K562 (cell line): ENCODE results near the gene SLC43A2. TPM values are rescaled to one million over a fixed set of nuclear protein-coding genes. Genes with fewer than 3 reads are reported as not detected.
A peak's percentile ranks its signal among the peaks of the same experiment; 100 is the strongest.

Source experiments
- ARID1B ChIP-seq: fragments of 450-650 bp; IDR thresholded peaks from 2 replicates; pipeline ENCODE4 v1.6.1; 2016; ENCODE audit warnings: antibody characterized with exemption, mild to moderate bottlenecking, inconsistent platforms
- CCAR2 ChIP-seq: fragments of 200-400 bp; formaldehyde crosslinking; IDR thresholded peaks from 2 replicates; pipeline ENCODE4 v1.6.1; 2017; ENCODE audit warnings: mild to moderate bottlenecking, low read depth, low read length
- CTBP1 ChIP-seq: fragments of 450-650 bp; IDR thresholded peaks from 2 replicates; pipeline ENCODE4 v1.6.1; 2016; ENCODE audit warnings: borderline replicate concordance
- DPF2 ChIP-seq: fragments of 450-650 bp; IDR thresholded peaks from 2 replicates; pipeline ENCODE4 v1.6.1; 2016
- EP300 ChIP-seq: IDR thresholded peaks from 2 replicates; pipeline ENCODE4 v1.6.1; 2012; ENCODE audit warnings: low read length, improper control_type of control experiment
- FOXJ3 ChIP-seq: sonication (generic); formaldehyde crosslinking; IDR thresholded peaks from 2 replicates; pipeline ENCODE4 v1.4.0; 2020; ENCODE audit warnings: mild to moderate bottlenecking, missing genetic modification reagents
- FOXK2 ChIP-seq, 2 experiments: fragments of 450-650 bp; IDR thresholded peaks in 1 of 2; conservative IDR thresholded peaks in 1 of 2; 2 replicates each; pipeline ENCODE4 v1.6.1; 2016; ENCODE audit warnings: low read depth in 2 of 2, mild to moderate bottlenecking in 1 of 2
- GATAD2A ChIP-seq: fragments of 450-650 bp; IDR thresholded peaks from 2 replicates; pipeline ENCODE4 v1.6.1; 2017
- HDAC1 ChIP-seq, 2 experiments: fragments of 450-650 bp; IDR thresholded peaks; 2 replicates each; pipeline ENCODE4 v1.6.1; 2016 to 2017; ENCODE audit warnings: inconsistent platforms in 1 of 2, mild to moderate bottlenecking in 1 of 2, moderate library complexity in 1 of 2
- HDAC2 ChIP-seq: fragments of 450-650 bp; IDR thresholded peaks from 2 replicates; pipeline ENCODE4 v1.6.1; 2016; ENCODE audit warnings: mild to moderate bottlenecking
- LARP7 ChIP-seq: fragments of 450-650 bp; IDR thresholded peaks from 2 replicates; pipeline ENCODE4 v1.6.1; 2016
- NCOR1 ChIP-seq: fragments of 450-650 bp; IDR thresholded peaks from 2 replicates; pipeline ENCODE4 v1.6.1; 2016; ENCODE audit warnings: mild to moderate bottlenecking, moderate library complexity
- RBFOX2 ChIP-seq: fragments of 200-400 bp; formaldehyde crosslinking; IDR thresholded peaks from 2 replicates; pipeline ENCODE4 v1.6.1; 2017; ENCODE audit warnings: low read depth, mild to moderate bottlenecking, low read length, moderate library complexity
- SAP30 ChIP-seq: fragments of 200-600 bp; sonication (generic); IDR thresholded peaks from 2 replicates; pipeline ENCODE4 v1.6.1; 2012; ENCODE audit warnings: borderline replicate concordance, low read depth, mild to moderate bottlenecking, moderate library complexity, low read length, control low read depth, inconsistent platforms; ENCODE audit not compliant: insufficient read depth, poor library complexity, severe bottlenecking
- SMARCA4 ChIP-seq: fragments of 450-650 bp; IDR thresholded peaks from 2 replicates; pipeline ENCODE4 v1.6.1; 2016
- SP2 ChIP-seq: IDR thresholded peaks from 2 replicates; pipeline ENCODE4 v1.6.1; 2011; ENCODE audit warnings: mild to moderate bottlenecking, low read depth, low read length, moderate library complexity; ENCODE audit not compliant: poor library complexity, severe bottlenecking; ENCODE audit errors: extremely low read depth
- TBP ChIP-seq: optimal IDR thresholded peaks from 2 replicates; pipeline ENCODE3; 2011; ENCODE audit warnings: low read depth, low read length, improper control_type of control experiment
- TEAD4 ChIP-seq, 2 experiments: sonication (generic) in 1 of 2; formaldehyde crosslinking in 1 of 2; IDR thresholded peaks; 2 replicates each; pipeline versions ENCODE4 v1.6.1 to v1.8.0; 2012 to 2022; ENCODE audit warnings: borderline replicate concordance in 1 of 2, inconsistent platforms in 1 of 2, low read length in 1 of 2, mild to moderate bottlenecking in 1 of 2, missing genetic modification reagents in 1 of 2
- TOE1 ChIP-seq, 2 experiments: fragments of 450-650 bp in 1 of 2; sonication (generic) in 1 of 2; formaldehyde crosslinking in 1 of 2; IDR thresholded peaks; 2 replicates each; pipeline versions ENCODE4 v1.7.1 to v1.8.0; 2016 to 2022; ENCODE audit warnings: borderline replicate concordance in 2 of 2, mild to moderate bottlenecking in 2 of 2, antibody characterized with exemption in 1 of 2, inconsistent platforms in 1 of 2, low read depth in 1 of 2, missing genetic modification reagents in 1 of 2, moderate library complexity in 1 of 2
- TRIM24 ChIP-seq, 2 experiments: fragments of 450-650 bp; IDR thresholded peaks; 2 replicates each; pipeline ENCODE4 v1.6.1; 2016
- ZEB2 ChIP-seq: fragments of 450-650 bp; IDR thresholded peaks from 2 replicates; pipeline ENCODE4 v1.6.1; 2016
- ZFP1 ChIP-seq: fragments of 450-650 bp; formaldehyde crosslinking; IDR thresholded peaks from 2 replicates; pipeline ENCODE4 v1.4.0; 2020; ENCODE audit warnings: mild to moderate bottlenecking, mixed read lengths
- ZFP36 ChIP-seq: fragments of 150-350 bp; IDR thresholded peaks from 2 replicates; pipeline ENCODE4 v1.6.1; 2018; ENCODE audit warnings: low read length, low read depth; ENCODE audit not compliant: partially characterized antibody
- polyA plus RNA-seq, 8 experiments: library from polyadenylated mRNA; depleted of rRNA in 4 of 8; stranded (reverse) in 5 of 8; unstranded in 3 of 8; fragments of >200 nt; fragmentation: Nextera tagmentation in 2 of 8; fragmentation: Illumina TruSeq in 1 of 8; extraction: Ambion mirVana in 2 of 8; extraction: Trizol in 1 of 8; gene quantifications; 2 replicates each; pipeline versions ENCODE4 v1.2.1 to v1.2.3, GENCODE V29; 2011 to 2014; ENCODE audit warnings: inconsistent platforms in 1 of 8, missing spikeins in 1 of 8
- total RNA-seq, 7 experiments: library from RNA; depleted of rRNA in 6 of 7; stranded (reverse); fragments of >200 nt in 6 of 7; fragmentation: Illumina TruSeq in 2 of 7; extraction: Trizol in 2 of 7; gene quantifications; 2 replicates each; pipeline versions ENCODE4 v1.2.1 to v1.2.3, GENCODE V29; 2011 to 2021; ENCODE audit warnings: low replicate concordance in 1 of 7
- TF ChIP-seq, protein P1 (sequence below), 3 experiments: IDR thresholded peaks in 2 of 3; conservative IDR thresholded peaks in 1 of 3; 2 replicates each; pipeline ENCODE4 v1.5.1; 2011 to 2012; ENCODE audit warnings: low read length in 3 of 3, mild to moderate bottlenecking in 3 of 3, control low read depth in 2 of 3, improper control_type of control experiment in 1 of 3, inconsistent platforms in 1 of 3, low read depth in 1 of 3, mixed read lengths in 1 of 3, moderate library complexity in 1 of 3; ENCODE audit not compliant: insufficient read depth in 2 of 3
- TF ChIP-seq, protein P2 (sequence below): fragments of 450-650 bp; IDR thresholded peaks from 2 replicates; pipeline ENCODE4 v1.6.1; 2016; ENCODE audit warnings: antibody characterized with exemption

SLC43A2 gene
- total and polyA plus RNA-seq, 9 of the 15 experiments (the other 6 are each of a cell fraction or from before 2014, with no cell fraction given), result 0.03 to 10.2 (median 3.6) TPM

DNA sequence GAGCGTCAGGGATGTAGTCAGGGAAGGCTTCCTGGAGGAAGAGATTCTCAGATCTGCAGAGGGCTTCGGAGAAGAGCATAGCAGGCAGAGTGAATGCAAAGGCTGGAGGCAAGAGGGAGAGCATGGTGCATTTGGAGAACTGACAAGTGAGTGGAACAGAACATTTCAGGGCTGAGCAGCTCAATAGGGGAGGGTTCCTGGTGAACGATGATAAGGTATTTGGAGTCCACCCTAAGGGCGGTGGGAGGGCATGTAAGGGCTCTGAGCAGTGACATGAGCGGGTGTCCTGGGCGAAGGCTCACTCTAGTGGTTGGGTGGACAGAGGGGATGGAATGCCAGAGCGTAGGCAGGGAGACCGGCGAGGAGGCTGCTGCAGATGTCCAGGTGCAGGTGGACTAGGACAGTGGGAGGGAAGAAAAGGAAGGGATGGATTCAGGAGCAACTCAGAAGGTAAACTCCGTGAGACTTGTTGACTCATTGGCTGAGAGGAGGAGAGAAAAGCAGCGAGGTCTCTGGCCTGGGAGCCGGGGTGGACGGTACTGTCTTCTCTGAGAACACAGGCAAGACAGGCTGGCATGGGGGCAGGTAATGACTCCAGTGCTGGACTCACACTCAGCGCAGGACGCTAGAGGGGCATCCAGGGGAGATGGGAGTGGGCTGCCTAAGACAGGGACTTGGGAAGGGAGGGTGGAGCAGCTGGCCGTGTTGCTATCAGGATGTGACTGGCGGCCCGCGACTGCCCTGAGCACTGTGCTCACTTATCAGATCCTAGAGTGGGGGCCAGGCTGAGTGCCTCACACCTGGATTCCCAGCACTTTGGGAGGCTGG lies 64.6 kb downstream of the SLC43A2 start (continued):
- TF ChIP-seq, protein P1, sequence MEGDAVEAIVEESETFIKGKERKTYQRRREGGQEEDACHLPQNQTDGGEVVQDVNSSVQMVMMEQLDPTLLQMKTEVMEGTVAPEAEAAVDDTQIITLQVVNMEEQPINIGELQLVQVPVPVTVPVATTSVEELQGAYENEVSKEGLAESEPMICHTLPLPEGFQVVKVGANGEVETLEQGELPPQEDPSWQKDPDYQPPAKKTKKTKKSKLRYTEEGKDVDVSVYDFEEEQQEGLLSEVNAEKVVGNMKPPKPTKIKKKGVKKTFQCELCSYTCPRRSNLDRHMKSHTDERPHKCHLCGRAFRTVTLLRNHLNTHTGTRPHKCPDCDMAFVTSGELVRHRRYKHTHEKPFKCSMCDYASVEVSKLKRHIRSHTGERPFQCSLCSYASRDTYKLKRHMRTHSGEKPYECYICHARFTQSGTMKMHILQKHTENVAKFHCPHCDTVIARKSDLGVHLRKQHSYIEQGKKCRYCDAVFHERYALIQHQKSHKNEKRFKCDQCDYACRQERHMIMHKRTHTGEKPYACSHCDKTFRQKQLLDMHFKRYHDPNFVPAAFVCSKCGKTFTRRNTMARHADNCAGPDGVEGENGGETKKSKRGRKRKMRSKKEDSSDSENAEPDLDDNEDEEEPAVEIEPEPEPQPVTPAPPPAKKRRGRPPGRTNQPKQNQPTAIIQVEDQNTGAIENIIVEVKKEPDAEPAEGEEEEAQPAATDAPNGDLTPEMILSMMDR (IDR thresholded peaks at IDR 0.05 in 2 of 3, conservative IDR thresholded peaks at IDR 0.05 in 1 of 3; ENCODE audit: insufficient read depth in 2 of 3, low read depth in 1 of 3, low read length in 3 of 3), result peak; percentile 37 to 43 (median 40); a peak in 4 of 6 replicates
- TF ChIP-seq TOE1 (IDR thresholded peaks at IDR 0.05; ENCODE audit: borderline replicate concordance) (peak; percentile 46), TOE1 (CRISPR knock-in tag; IDR thresholded peaks at IDR 0.05; ENCODE audit: borderline replicate concordance, low read depth) (no peak), CTBP1 (peak; percentile 83; the same call in 1 of the 2 replicates), SP2 (no peak), NCOR1 (peak; percentile 58; the same call in 1 of the 2 replicates), RBFOX2 (0 out of 2 replicates have a peak, but pooled peaks have one; percentile 37), GATAD2A (peak; percentile 15; the same call in 1 of the 2 replicates), SMARCA4 (peak; percentile 55; the same call in 1 of the 2 replicates), HDAC1 (IDR thresholded peaks at IDR 0.05) (peak in 1 of 2 experiments; percentile 66; a peak in 2 of 4 replicates), ARID1B (peak; percentile 79), TEAD4 (IDR thresholded peaks at IDR 0.05; ENCODE audit: low read length) (peak; percentile 33; the same call in 1 of the 2 replicates), TEAD4 (CRISPR knock-in tag; IDR thresholded peaks at IDR 0.05; ENCODE audit: borderline replicate concordance) (no peak), CCAR2 (no peak), ZFP1 (no peak), ZEB2 (peak; percentile 88), FOXJ3 (CRISPR knock-in tag) (no peak), TBP (peak; percentile 58), EP300 (peak; percentile 20; the same call in 1 of the 2 replicates), DPF2 (peak; percentile 61), TRIM24 (IDR thresholded peaks at IDR 0.05) (0 out of 4 replicates have a peak, but pooled peaks of 1 of the 2 experiments have one; percentile 39), HDAC2 (peak; percentile 88), LARP7 (no peak), FOXK2 (conservative IDR thresholded peaks at IDR 0.05 in 1 of 2, IDR thresholded peaks at IDR 0.05 in 1 of 2; ENCODE audit: low read depth in 2 of 2) (peak in 1 of 2 experiments; percentile 25; a peak in 2 of 4 replicates), SAP30 (no peak), ZFP36 (peak; percentile 99)
- TF ChIP-seq, protein P2, sequence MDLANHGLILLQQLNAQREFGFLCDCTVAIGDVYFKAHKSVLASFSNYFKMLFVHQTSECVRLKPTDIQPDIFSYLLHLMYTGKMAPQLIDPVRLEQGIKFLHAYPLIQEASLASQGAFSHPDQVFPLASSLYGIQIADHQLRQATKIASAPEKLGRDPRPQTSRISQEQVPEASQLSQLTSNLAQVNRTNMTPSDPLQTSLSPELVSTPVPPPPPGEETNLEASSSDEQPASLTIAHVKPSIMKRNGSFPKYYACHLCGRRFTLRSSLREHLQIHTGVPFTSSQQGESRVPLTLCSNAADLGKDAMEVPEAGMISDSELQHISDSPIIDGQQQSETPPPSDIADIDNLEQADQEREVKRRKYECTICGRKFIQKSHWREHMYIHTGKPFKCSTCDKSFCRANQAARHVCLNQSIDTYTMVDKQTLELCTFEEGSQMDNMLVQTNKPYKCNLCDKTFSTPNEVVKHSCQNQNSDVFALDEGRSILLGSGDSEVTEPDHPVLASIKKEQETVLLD, result peak; percentile 22; the same call in 1 of the 2 replicates
